HG02588 (cell line): ENCODE results near the gene PRMT1.

Experiments used
- ATAC-seq: cut with Tn5 transposase; IDR thresholded peaks from one replicate; pipeline ENCODE4 v1.9.1; 2021; ENCODE audit warnings: mild to moderate bottlenecking, moderate library complexity; ENCODE audit not compliant: unreplicated experiment

The PRMT1 gene

DNA sequence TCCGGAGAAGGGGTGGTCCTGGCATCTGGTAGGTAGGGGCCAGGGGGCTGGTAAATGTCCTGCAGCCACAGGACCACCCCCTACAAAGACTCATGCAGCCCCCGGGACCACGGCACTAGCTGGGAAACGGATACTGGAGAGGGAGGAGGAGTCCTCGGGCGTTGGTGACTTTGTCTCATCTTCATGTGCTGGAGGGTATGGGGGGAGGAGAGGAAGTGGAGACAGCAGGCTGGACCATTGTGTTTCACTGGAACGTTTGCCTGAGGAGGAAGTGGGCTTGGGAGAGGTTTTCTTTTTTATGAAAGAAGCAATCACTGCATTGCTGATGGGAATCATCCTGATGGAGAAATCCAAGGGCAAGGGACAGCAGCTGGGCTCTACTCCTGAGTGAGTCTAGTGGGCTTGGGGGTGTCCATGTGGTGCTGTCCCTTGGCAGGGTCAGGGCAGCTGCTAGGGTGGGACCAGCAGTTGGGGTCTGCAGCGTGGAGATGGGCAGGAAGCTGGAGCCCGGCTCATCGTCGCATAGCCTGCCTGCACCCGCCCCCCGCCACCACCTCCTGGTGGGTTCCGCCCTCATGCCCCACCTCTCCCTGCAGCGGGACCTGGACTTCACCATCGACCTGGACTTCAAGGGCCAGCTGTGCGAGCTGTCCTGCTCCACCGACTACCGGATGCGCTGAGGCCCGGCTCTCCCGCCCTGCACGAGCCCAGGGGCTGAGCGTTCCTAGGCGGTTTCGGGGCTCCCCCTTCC, 10.7 kb downstream of the PRMT1 start:
- no peak for ATAC-seq

DNA sequence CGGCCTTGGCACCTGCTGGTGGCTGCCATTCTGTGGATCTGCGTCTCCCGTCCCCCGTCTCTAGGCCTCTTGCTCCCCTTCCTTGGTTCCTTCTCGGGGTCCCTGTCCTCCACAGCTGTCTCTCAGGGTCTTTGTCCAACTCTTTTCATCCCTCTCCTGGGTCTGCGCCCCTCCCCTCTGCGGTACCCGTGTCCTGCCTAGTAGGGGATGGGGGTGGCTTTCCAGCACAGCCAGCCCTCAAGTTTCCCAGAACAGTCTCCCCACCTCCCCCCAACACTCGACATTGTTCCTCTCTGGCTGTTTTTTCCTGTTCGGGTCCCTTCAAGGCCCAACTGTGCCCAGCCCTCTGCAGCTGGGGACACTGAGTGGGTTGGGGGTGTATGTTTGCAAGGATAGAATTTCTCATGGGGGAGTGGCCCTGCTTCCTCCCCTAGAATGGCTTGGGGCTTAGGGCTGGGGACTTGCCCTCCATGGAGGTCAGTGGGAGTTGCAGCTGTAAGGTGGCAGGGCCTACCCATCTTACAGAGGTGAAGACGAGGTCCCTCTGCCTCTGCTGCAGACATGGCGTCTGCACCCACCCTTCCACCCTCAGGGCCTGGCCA, 11.6 kb downstream of the PRMT1 start:
- no peak for ATAC-seq

DNA sequence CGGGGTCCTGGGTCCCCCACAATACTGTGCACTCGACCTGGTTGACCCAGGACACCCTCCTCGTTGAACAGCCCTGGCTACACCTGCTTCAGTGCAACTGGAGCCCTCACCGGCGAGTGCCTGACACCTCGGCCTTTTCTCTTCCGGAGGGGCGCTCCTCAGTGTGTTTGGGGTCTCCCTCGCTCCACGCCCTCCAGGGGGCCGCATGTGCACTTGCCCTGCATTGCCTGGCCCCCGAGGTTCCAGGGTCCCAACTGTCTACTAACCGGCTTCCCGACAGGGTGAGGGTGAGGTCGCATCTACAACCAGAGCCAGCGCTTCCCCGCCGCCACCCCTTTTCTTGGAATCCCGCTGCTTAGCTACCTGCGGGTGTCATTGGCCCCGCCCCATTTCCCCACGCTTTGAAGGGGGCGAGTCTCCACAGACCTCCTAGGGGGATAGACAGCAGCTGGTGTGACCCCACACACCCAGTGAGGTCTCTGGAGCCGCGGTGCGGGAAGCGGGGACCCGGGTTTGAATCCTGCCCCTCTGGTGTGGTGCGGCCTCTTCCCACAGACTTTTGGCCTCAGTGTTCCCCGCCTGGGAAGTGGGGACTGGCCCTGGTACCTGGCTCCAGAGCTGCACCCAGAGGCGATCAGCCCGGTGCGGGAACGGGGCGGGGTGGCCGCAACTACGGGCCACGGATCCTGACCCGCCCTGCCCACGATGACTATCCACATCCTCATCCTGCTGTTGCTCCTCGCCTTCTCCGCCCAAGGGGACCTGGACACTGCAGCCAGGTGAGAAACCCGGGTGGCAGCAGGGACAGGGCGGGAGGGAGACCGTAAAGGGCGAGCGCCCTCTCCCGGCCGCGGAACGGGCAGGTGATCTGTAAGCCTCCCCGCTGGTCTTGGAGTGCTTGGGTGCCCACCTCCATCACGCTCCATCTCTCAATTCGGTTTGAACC, 12.3 kb downstream of the PRMT1 start, which contains the start of gene ADM5:
Gene ADM5, plus strand, starts transcription at position 462 of the 946 bp plus-strand sequence. Its CDS starts 244 bp downstream, at position 706.
- no peak for ATAC-seq

DNA sequence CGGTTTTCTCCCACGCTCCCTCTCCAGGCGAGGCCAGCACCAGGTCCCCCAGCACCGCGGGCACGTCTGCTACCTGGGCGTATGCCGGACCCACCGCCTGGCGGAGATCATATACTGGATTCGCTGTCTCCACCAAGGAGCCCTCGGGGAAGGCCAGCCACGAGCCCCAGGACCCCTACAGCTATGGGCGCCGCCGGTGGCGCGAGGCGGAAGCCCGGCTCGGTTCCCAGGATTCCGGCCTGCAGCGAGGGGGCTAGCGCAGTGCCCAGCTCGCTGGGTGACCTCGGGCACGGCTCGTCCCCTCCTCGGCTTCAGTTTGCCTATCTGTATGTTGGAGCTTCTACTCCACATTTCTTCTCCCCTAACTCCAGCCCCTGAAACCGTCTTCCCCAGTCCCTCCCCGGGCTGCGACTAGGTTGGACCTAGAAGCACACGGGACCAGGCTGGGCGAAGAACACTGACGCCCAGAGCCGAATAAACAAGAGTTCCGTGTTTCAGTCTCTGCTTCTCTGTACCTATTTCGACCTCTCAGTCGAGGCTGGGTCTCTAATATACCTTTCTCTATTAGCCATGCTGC, 13.1 kb downstream of the PRMT1 start:
- no peak for ATAC-seq

DNA sequence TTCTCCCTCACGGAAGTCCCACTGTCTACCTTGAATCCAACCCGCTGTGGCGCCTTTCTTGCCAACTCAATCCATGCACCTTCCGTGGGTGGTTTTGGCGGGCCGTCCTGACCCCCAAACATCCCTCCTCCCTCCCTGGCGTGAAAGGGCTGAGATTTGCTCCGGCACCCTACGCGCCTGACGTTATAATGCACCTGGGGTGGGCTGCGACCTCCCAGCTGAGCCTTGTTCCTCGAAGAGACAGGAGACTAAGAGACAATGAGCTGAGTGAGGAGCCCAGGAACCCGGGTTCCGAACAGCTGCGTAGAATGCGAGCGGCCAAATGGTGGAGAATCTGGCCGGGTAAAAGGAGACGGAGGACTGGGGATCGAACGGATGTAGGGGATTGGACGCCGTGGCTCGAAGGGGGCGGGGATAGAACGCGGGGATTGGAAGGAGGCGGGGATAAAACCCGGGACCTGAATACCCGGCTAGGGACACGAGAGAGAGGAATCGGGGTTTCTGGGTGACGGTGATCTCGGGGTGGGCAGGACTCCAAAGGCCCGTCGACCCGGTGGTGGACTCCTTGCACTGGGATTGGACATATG, 13.7 kb downstream of the PRMT1 start, which contains the start of gene CPT1C:
Gene CPT1C, plus strand, starts transcription at position 461 of the 587 bp plus-strand sequence. CDS start 1,137 bp downstream, outside the sequence.
- ATAC-seq = no peak

DNA sequence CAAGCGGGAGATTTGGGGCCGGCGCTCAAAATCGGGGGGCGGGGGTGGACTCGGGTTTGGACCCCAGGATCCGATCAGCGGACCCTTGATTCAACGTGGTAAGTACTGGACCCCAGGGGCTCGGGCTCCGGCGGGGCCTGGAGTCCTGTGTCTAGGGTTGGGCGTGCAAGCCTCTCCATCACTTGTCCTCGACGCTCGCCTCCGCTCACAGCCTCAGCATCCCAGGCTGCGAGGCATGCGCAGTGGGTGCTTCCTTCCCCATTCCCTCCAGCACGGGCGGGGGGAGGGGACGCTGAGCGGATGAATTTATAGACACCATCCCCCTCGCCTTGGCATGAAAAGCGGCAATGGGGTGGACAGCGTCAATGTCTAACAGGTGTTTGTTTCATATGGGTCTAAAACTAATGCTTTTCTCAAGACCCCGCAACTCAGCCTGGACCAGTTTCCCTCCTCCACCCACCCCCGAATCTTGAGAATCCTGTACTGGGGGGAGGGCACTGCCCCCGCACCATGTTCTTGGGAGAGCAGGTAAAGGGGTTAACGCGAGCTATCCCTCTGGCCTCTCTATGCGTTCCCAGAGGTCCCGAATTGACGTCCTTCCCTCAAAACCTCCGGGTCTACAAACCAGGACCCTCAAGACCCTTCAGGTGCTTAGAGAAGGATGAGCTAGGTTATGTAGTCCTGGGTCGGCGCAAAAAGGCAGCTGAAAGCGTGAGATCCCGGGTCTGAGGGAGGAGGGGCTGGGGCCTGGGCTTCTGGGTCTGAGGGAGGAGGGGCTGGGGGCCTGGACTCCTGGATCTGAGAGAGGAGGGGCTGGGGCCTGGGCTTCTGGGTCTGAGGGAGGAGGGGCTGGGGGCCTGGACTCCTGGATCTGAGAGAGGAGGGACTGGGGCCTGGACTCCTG, 14.4 kb downstream of the PRMT1 start:
- no peak for ATAC-seq

DNA sequence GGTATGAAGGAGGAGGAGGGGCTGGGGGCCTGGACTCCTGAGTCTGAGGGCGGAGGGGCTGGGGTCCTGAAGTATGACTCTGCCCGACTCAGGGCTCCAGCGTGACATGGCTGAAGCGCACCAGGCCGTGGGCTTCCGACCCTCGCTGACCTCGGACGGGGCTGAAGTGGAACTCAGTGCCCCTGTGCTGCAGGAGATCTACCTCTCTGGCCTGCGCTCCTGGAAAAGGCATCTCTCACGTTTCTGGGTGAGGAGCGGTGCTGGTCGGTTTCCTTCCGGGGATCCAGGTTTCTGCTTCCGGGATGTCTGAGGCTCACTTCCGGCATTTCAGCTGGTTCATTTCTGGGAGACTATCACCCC, 15.1 kb downstream of the PRMT1 start:
- ATAC-seq = no peak

DNA sequence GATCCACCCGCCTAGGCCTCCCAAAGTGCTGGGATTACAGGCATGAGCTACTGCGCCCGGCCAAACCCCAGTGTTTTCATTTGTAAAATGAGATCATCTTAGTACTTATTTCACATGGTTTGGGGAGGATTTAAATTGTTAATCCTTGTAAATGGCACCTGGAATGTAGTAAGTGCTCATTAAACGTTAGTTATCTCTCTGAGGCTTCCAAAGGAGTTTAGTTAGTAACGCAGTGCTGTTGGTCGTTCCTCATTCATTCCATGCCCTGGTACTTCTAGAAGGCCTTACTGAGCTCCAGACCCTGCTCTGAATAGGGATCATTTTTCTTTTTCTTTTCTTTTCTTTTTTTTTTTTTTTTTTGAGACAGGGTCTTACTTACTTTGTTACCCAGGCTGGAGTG, 19.0 kb downstream of the PRMT1 start:
- no peak for ATAC-seq

DNA sequence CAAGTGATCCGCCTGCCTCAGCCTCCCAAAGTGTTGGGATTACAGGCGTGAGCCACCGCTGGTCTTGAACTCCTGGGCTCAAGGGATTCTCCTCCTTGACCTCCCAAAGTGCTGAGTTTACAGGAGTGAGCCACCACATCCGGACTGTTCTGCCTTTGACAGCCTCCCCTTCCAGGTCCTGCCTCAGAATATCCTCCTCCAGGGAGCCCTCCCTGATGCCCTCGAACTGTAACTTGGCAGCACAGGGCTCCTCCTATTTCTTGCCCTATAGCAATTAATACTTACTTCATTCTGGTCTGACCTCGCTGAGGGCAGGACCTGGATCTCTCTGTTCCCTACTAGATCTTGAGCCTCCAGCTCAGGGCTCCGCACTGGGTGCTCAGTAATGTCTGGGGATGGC, 19.8 kb downstream of the PRMT1 start:
- no peak for ATAC-seq

DNA sequence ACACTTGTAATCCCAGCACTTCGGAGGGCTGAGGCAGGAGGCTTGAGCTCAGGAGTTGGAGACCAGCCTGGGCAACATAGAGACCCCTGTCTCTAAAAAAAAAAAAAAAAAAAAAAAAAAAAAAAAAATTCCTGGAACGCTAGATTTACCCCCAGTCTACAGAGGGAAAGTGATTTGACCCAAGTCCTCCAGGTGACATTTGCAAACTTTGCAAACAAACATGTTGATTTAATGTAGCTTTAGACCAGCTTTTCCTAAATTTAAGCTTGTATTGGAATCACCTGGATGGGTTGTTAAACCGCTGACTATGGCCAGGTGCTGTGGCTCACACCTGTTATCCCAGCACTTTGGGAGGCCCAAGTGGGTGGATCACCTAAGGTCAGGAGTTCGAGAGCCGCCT, 22.3 kb downstream of the PRMT1 start:
- no peak for ATAC-seq

DNA sequence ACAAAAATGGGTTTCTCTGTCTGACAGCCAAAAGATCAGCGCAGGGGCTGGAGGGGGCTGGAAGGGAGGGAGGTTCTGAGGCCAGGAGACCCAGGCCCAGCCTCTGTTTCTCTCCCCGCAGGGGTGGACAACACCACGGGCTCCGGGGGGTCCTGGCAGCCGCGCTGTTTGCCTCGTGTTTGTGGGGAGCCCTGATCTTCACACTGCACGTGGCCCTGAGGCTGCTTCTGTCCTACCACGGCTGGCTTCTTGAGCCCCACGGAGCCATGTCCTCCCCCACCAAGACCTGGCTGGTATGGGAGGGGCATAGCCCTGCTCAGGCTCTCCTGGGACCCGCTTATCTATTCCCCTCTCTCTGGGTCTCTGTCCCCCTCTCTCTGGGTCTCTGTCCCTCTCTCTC, 23.5 kb downstream of the PRMT1 start:
- ATAC-seq = no peak

DNA sequence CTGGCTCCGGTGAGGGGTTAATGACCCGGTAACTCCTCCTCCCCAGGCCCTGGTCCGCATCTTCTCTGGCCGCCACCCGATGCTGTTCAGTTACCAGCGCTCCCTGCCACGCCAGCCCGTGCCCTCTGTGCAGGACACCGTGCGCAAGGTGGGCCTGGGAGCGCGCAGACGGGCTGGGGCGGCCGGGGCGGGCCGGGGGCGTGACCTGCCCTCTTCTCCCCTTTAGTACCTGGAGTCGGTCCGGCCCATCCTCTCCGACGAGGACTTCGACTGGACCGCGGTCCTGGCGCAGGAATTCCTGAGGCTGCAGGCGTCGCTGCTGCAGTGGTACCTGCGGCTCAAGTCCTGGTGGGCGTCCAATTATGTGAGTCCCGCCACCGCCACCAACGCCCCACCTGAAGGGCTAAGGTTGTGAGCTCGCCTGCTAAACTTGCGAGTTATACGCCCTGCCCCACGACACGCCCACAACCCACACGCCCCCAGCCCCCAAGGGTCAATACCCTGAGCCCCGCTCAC, 24.3 kb downstream of the PRMT1 start:
- ATAC-seq = no peak

DNA sequence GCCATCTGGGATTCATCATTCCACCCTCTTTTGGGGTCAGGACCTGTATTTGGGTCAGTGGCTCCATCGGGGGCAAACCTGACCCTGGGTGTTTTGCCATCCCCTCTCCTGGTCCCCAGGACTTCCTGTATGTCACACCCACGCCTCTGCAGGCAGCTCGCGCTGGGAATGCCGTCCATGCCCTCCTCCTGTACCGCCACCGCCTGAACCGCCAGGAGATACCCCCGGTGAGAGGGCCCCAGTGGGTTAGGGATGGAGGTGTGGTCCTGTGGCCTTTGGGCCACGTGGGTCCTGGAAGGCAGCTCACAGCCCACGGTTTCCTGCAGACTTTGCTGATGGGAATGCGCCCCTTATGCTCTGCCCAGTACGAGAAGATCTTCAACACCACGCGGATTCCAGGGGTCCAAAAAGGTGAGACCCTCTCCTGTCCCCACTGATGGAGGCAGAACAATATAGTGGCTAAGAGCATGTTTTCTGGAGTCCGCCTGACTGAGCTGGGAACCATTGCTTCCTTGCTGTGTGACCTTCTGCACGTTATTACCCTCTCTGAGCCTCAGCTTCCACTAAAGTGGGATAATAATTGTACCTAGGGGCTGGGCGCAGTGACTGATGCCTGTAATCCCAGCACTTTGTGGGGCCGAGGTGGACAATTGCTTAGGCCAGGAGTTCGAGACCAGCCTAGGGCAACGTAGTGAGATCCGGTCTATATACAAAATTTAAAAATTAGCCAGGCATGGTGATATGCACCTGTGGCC, 28.0 kb downstream of the PRMT1 start:
- no peak for ATAC-seq

DNA sequence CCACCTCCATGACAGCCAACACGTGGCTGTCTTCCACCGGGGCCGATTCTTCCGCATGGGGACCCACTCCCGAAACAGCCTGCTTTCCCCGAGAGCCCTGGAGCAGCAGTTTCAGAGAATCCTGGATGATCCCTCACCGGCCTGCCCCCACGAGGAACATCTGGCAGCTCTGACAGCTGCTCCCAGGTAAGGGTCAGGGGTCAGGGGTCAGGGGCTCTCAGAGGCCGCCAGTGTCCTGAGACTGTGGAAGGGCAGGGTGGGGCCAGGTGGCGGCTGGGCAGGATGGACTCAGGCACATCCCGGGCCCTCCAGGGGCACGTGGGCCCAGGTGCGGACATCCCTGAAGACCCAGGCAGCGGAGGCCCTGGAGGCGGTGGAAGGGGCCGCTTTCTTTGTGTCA, 28.8 kb downstream of the PRMT1 start:
- ATAC-seq = no peak

DNA sequence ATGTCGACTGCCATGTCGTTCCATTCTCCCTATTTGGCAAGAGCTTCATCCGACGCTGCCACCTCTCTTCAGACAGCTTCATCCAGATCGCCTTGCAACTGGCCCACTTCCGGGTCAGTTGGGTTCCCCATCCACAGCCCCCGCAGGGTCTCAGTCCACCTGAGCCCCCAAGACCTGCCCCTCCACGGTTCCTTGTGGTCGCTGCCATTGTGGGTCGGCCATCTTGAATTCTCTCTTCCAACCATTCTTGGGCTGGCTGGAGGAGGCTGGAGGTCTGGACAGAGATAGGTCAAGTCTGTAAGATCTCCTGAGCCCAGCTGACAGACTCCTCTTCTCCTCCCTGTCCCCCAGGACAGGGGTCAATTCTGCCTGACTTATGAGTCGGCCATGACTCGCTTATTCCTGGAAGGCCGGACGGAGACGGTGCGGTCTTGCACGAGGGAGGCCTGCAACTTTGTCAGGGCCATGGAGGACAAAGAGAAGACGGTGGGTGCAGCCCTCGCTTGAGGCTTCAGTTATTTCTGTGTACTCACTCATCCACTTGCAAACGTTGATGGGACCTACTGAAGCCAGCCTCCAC, 33.4 kb downstream of the PRMT1 start:
- ATAC-seq = no peak

DNA sequence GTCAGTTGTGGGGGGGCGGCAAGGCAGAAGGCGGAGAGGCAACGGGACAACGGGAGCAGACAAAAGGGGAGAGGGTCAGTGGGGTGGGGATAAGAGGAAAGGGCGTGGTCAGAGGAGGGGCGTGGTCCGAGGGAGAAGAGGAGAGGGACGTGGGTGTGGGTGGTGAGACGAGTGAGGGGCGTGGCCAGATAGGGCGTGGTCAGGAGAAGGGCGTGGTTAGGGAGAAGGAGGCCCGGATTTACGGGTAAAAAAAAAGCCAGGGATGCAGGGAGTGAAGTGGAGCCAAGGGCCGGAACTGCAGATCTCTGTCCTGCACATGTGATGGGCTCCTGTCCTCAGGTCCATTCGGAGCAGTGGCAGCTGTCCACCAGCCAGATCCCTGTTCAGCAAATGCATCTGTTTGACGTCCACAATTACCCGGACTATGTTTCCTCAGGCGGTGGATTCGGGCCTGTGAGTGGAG, 35.4 kb downstream of the PRMT1 start:
- no peak for ATAC-seq

DNA sequence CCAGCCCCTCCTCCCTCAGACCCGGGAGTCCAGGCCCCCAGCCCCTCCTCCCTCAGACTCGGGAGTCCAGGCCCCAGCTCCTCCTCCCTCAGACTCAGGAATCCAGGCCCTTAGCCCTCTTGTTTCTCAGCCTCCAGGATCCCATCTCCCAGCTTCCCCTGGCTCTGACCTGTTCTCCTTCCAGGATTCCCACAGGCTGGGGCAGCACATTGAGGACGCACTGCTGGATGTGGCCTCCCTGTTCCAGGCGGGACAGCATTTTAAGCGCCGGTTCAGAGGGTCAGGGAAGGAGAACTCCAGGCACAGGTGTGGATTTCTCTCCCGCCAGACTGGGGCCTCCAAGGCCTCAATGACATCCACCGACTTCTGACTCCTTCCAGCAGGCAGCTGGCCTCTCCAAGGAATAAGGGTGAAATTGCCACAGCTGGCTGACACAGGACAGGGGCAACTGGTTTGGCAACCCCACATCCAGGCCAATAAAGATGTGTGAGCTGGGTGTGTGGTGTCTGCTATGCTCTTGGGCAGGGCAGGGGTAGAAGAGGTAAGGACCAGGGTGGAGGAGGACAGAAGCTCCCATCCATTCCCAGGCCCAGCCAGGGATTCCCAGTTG, 36.3 kb downstream of the PRMT1 start:
- ATAC-seq = no peak

DNA sequence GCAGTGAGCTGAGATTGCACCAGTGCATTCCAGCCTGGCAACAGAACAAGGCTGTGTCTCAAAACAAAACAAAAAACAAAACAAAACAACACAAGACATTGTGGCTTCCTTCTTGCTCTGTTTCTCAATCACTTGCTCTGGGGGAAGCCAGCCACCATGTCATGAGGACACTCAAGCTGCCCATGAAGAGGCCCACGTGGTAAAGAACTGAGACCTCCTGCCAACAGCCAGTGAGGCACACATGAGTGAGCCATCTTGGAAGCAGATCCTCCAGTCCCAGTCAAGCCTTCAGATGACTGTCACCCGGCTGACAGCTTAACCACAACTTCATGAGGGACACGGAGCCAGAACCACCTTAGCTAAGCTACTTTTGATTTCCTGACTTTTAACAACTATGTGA, 39.1 kb downstream of the PRMT1 start:
- no peak for ATAC-seq
